ENCODE data around the gene ABCC4. TPM values are rescaled to one million over a fixed set of nuclear protein-coding genes. Genes with fewer than 3 reads are reported as not detected.

ABCC4 gene
- total RNA-seq, 1 experiment from 2014 or later = 52.0 TPM

GRCh38 chr13:95185311-95185710 lies 115.9 kb downstream of the ABCC4 start:
- Histone ChIP-seq H3K4me3 (ENCODE audit: low read depth, low read length, poor library complexity, severe bottlenecking) (no peak overlapping the region), H3K27ac (ENCODE audit: low read depth, low read length, poor library complexity, severe bottlenecking) (no peak overlapping the region), H3K4me1 (ENCODE audit: insufficient read depth, low read length, poor library complexity, severe bottlenecking) (no peaks in the 10 kb centered on the region), H3K27me3 (replicated peaks; ENCODE audit: insufficient read depth, low read depth, low read length, poor library complexity) (no peaks in the 10 kb centered on the region), H3K36me3 (ENCODE audit: insufficient read depth, low read length, poor library complexity, severe bottlenecking) (peaks cover 9% of the 10 kb centered on the region), H3K9me3 (ENCODE audit: low read depth, low read length, poor library complexity, severe bottlenecking) (no peaks in the 10 kb centered on the region)
- POLR2A ChIA-PET (ENCODE audit: low non-redundant PET) = no interaction called here
- intact Hi-C loops (cut with micrococcal nuclease; ENCODE audit: unreplicated experiment) = no loop called here
- CTCF ChIA-PET = no interaction called here
- TF ChIP-seq CTCF (conservative IDR thresholded peaks at IDR 0.05; ENCODE audit: low read depth, low read length) = no peak
- no peak for TF ChIP-seq EZH2 (IDR thresholded peaks at IDR 0.05; ENCODE audit: borderline replicate concordance, low read depth, low read length, poor library complexity, severe bottlenecking)
- no peak for DNase-seq (ENCODE audit: low spot score)
- no TSS peak for BruUV-seq (replicated peaks)

GRCh38 chr13:95184317-95184716 lies 116.9 kb downstream of the ABCC4 start:
- CTCF ChIA-PET = no interaction called here
- BruUV-seq (replicated peaks) = no TSS peak
- intact Hi-C loops (cut with micrococcal nuclease; ENCODE audit: unreplicated experiment) = no loop called here

GRCh38 chr13:95182570-95183265 lies 118.5 kb downstream of the ABCC4 start:
- CTCF ChIA-PET = no interaction called here
- Histone ChIP-seq H3K27ac (ENCODE audit: low read depth, low read length, poor library complexity, severe bottlenecking) (no peak overlapping the region), H3K27me3 (replicated peaks; ENCODE audit: insufficient read depth, low read depth, low read length, poor library complexity) (no peaks in the 10 kb centered on the region), H3K9me3 (ENCODE audit: low read depth, low read length, poor library complexity, severe bottlenecking) (no peaks in the 10 kb centered on the region), H3K4me1 (ENCODE audit: insufficient read depth, low read length, poor library complexity, severe bottlenecking) (no peaks in the 10 kb centered on the region), H3K36me3 (ENCODE audit: insufficient read depth, low read length, poor library complexity, severe bottlenecking) (peaks cover 6% of the 10 kb centered on the region), H3K4me3 (ENCODE audit: low read depth, low read length, poor library complexity, severe bottlenecking) (no peak overlapping the region)
- intact Hi-C loops (cut with micrococcal nuclease; ENCODE audit: unreplicated experiment) = no loop called here
- TF ChIP-seq CTCF (conservative IDR thresholded peaks at IDR 0.05; ENCODE audit: low read depth, low read length) (no peak), EZH2 (IDR thresholded peaks at IDR 0.05; ENCODE audit: borderline replicate concordance, low read depth, low read length, poor library complexity, severe bottlenecking) (no peak)
- POLR2A ChIA-PET (ENCODE audit: low non-redundant PET) = no interaction called here
- BruUV-seq (replicated peaks) = no TSS peak
- no peak for DNase-seq (ENCODE audit: low spot score)

More at GRCh38 chr13:95184317-95184716, 116.9 kb downstream of the ABCC4 start:
- Histone ChIP-seq H3K4me1 (ENCODE audit: insufficient read depth, low read length, poor library complexity, severe bottlenecking) (no peaks in the 10 kb centered on the region), H3K4me3 (ENCODE audit: low read depth, low read length, poor library complexity, severe bottlenecking) (no peak overlapping the region), H3K27me3 (replicated peaks; ENCODE audit: insufficient read depth, low read depth, low read length, poor library complexity) (no peaks in the 10 kb centered on the region), H3K9me3 (ENCODE audit: low read depth, low read length, poor library complexity, severe bottlenecking) (no peaks in the 10 kb centered on the region), H3K36me3 (ENCODE audit: insufficient read depth, low read length, poor library complexity, severe bottlenecking) (peaks cover 9% of the 10 kb centered on the region), H3K27ac (ENCODE audit: low read depth, low read length, poor library complexity, severe bottlenecking) (no peak overlapping the region)
- DNase-seq (ENCODE audit: low spot score) = no peak
- POLR2A ChIA-PET (ENCODE audit: low non-redundant PET) = no interaction called here
- no peak for TF ChIP-seq CTCF (conservative IDR thresholded peaks at IDR 0.05; ENCODE audit: low read depth, low read length)
- no peak for TF ChIP-seq EZH2 (IDR thresholded peaks at IDR 0.05; ENCODE audit: borderline replicate concordance, low read depth, low read length, poor library complexity, severe bottlenecking)

Data from A673 (cell line).